Right lobe of liver (tissue), 4 donors: ENCODE results near the gene NEB.
"Not testable (repeated sequence)": the region's sequence is repeated elsewhere in the genome, so short reads cannot be mapped to it uniquely, and the experiment has no call there.

Experiments used
- POLR2A ChIP-seq: fragments of 450-650 bp; IDR thresholded peaks from one replicate; pipeline ENCODE4 v1.6.1; 2017; ENCODE audit warnings: antibody characterized with exemption, mild to moderate bottlenecking
- TF ChIP-seq, protein P1 (sequence below), 4 donors: fragments of 200-600 bp in 3 of 4; fragments of 450-650 bp in 1 of 4; IDR thresholded peaks; one replicate each; pipeline versions ENCODE4 v1.5.1 to v1.8.0; 2016 to 2022; ENCODE audit warnings: antibody characterized with exemption in 4 of 4, mild to moderate bottlenecking in 2 of 4
- donor health status: DM: no; HTN: no; CAD: no.
- donor health status: DM: no; HTN: no; CAD: no.
- donor health status: DM: no; HTN: yes; CAD: no.

DNA sequence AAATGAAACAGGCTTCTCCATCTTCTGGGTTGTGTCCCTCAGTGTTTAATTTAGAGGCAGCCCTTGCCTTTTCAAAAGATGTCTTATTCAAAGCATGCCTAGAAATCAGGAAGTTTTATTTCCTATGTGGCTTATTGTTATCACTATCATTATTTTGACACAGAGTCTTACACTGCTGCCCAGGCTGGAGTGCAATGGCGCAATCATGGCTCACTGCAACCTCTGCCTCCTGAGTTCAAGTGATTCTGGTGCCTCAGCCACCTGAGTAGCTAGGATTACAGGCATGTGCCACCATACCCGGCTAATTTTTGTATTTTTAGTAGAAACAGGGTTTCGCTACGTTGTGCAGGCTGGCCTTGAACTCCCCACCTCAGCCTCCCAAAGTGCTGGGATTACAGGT is 87.8 kb downstream of the NEB start:
- TF ChIP-seq, protein P1, sequence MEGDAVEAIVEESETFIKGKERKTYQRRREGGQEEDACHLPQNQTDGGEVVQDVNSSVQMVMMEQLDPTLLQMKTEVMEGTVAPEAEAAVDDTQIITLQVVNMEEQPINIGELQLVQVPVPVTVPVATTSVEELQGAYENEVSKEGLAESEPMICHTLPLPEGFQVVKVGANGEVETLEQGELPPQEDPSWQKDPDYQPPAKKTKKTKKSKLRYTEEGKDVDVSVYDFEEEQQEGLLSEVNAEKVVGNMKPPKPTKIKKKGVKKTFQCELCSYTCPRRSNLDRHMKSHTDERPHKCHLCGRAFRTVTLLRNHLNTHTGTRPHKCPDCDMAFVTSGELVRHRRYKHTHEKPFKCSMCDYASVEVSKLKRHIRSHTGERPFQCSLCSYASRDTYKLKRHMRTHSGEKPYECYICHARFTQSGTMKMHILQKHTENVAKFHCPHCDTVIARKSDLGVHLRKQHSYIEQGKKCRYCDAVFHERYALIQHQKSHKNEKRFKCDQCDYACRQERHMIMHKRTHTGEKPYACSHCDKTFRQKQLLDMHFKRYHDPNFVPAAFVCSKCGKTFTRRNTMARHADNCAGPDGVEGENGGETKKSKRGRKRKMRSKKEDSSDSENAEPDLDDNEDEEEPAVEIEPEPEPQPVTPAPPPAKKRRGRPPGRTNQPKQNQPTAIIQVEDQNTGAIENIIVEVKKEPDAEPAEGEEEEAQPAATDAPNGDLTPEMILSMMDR (IDR thresholded peaks at IDR 0.05): not testable (repeated sequence)
- TF ChIP-seq POLR2A: not testable (repeated sequence)
